Skeletal muscle tissue (tissue), 4 donors: ENCODE measurements around the gene HIVEP1. TPM values are rescaled to one million over a fixed set of nuclear protein-coding genes. Genes with fewer than 3 reads are reported as not detected.

Experiments used
- H3K27ac ChIP-seq: one replicate; pipeline ENCODE4 v1.7.0; 2013; ENCODE audit warnings: mild to moderate bottlenecking, low read depth, low read length, inconsistent platforms
- H3K27me3 ChIP-seq, 3 donors: one replicate each; pipeline ENCODE4 v1.7.0; 2013; ENCODE audit warnings: low read length in 3 of 3; ENCODE audit not compliant: control insufficient read depth in 3 of 3, insufficient read depth in 3 of 3
- H3K36me3 ChIP-seq, 3 donors: one replicate each; pipeline ENCODE4 v1.7.0; 2013; ENCODE audit warnings: low read length in 3 of 3; ENCODE audit not compliant: control insufficient read depth in 3 of 3, insufficient read depth in 3 of 3
- H3K4me1 ChIP-seq, 3 donors: one replicate each; pipeline ENCODE4 v1.7.0; 2013; ENCODE audit warnings: low read length in 3 of 3, mild to moderate bottlenecking in 3 of 3; ENCODE audit not compliant: control insufficient read depth in 3 of 3, insufficient read depth in 3 of 3
- H3K4me3 ChIP-seq, 3 donors: one replicate each; pipeline ENCODE4 v1.7.0; 2013; ENCODE audit warnings: low read length in 3 of 3
- H3K9ac ChIP-seq, 3 donors: one replicate each; pipeline ENCODE4 v1.7.0; 2013; ENCODE audit warnings: low read length in 3 of 3, mild to moderate bottlenecking in 3 of 3, moderate library complexity in 2 of 3, low read depth in 1 of 3
- H3K9me3 ChIP-seq, 3 donors: one replicate each; pipeline ENCODE4 v1.7.0; 2013; ENCODE audit warnings: low read length in 3 of 3; ENCODE audit not compliant: control insufficient read depth in 3 of 3
- total RNA-seq: library from RNA; depleted of rRNA; stranded (reverse); fragments of >200 nt; gene quantifications from one replicate; pipeline ENCODE4 v1.2.3, GENCODE V29; 2014
- donor health status: Osteomylitis.

The HIVEP1 gene
- total RNA-seq, 1 donor from 2014 or later, result 19.8 TPM

- H3K9ac ChIP-seq, result no peak overlapping the region
- no peak overlapping the region for H3K27ac ChIP-seq
- H3K9me3 ChIP-seq, result no peaks in the 10 kb centered on the region
- H3K4me3 ChIP-seq, result no peak overlapping the region
- H3K36me3 ChIP-seq, result peaks cover 17 to 24% (median 24%) of the 10 kb centered on the region in 3 donors
- no peaks in the 10 kb centered on the region for H3K27me3 ChIP-seq
- peaks cover 0 to 5% (median 0%) of the 10 kb centered on the region in 3 donors for H3K4me1 ChIP-seq
Measured at GRCh38 chr6:12162213-12162612, 150.1 kb downstream of the HIVEP1 start.

DNA sequence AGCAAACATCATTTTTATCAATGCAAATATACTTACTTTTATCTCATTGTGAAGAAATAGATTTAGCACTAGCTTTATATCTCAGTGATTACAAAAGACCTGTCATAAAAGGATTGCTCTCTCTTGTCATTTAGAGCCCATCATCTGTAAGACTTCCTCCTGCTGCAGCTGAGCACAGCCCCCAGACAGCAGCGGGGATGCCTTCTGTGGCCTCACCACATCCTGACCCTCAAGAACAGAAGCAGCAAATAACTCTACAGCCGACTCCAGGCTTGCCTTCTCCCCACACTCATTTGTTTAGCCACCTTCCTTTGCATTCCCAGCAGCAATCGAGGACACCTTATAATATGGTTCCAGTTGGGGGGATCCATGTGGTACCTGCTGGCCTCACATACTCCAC is 151.0 kb downstream of the HIVEP1 start:
- H3K36me3 ChIP-seq, result peaks cover 17 to 24% (median 24%) of the 10 kb centered on the region in 3 donors

GRCh38 chr6:12163744-12164507 is 151.8 kb downstream of the HIVEP1 start:
- no peak overlapping the region for H3K27ac ChIP-seq
- H3K27me3 ChIP-seq, result no peaks in the 10 kb centered on the region
- H3K9me3 ChIP-seq, result no peaks in the 10 kb centered on the region
- peaks cover 0 to 5% (median 0%) of the 10 kb centered on the region in 3 donors for H3K4me1 ChIP-seq
- H3K36me3 ChIP-seq, result peaks cover 17 to 24% (median 24%) of the 10 kb centered on the region in 3 donors
- no peak overlapping the region for H3K4me3 ChIP-seq
- H3K9ac ChIP-seq, result no peak overlapping the region

More for the DNA sequence above, 151.0 kb downstream of the HIVEP1 start:
- no peak overlapping the region for H3K9ac ChIP-seq
- H3K9me3 ChIP-seq, result no peaks in the 10 kb centered on the region
- H3K4me1 ChIP-seq, result peaks cover 0 to 5% (median 0%) of the 10 kb centered on the region in 3 donors
- H3K27me3 ChIP-seq, result no peaks in the 10 kb centered on the region
- no peak overlapping the region for H3K27ac ChIP-seq
- no peak overlapping the region for H3K4me3 ChIP-seq

GRCh38 chr6:12164508-12164770 is 152.3 kb downstream of the HIVEP1 start:
- Histone ChIP-seq H3K9ac (no peak overlapping the region), H3K4me1 (peaks cover 0 to 5% (median 0%) of the 10 kb centered on the region in 3 donors), H3K36me3 (peaks cover 17 to 24% (median 24%) of the 10 kb centered on the region in 3 donors), H3K27ac (no peak overlapping the region), H3K9me3 (no peaks in the 10 kb centered on the region), H3K27me3 (no peaks in the 10 kb centered on the region), H3K4me3 (no peak overlapping the region)

GRCh38 chr6:12165297-12165696 is 153.2 kb downstream of the HIVEP1 start:
- Histone ChIP-seq H3K9ac (no peak overlapping the region), H3K4me1 (peaks cover 0 to 5% (median 0%) of the 10 kb centered on the region in 3 donors), H3K27ac (no peak overlapping the region), H3K27me3 (no peaks in the 10 kb centered on the region), H3K4me3 (no peak overlapping the region), H3K9me3 (no peaks in the 10 kb centered on the region), H3K36me3 (peaks cover 17 to 24% (median 24%) of the 10 kb centered on the region in 3 donors)

DNA sequence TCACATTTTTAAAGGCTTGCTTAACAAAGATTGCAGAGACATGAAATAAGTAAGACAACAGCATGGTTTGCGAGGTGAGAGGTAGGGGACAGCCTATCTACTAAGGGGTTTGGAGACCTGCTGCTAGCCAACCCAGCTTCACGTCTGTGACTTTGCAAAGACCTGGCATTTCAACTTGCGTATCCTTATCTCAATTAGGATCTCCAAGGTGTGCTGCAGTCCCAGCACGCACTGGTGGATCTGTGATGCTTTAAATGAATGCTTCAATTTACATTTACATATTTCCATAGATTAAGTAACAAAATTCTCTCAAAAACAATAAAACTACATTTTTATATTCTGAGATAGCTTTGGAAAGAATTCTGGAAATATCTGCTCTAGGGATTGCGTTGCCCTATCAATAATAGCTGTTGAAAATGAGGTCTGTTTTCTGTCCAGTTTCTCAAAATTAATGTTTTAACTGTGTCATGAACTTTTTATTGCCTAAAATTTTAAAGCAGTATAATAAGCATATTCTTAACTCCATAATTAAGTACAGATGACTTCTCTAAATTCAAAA is 153.7 kb downstream of the HIVEP1 start:
- Histone ChIP-seq H3K36me3 (peaks cover 17 to 24% (median 24%) of the 10 kb centered on the region in 3 donors), H3K4me1 (peaks cover 0 to 1% (median 0%) of the 10 kb centered on the region in 3 donors), H3K27me3 (no peaks in the 10 kb centered on the region), H3K9ac (no peak overlapping the region), H3K9me3 (no peaks in the 10 kb centered on the region), H3K4me3 (no peak overlapping the region), H3K27ac (no peak overlapping the region)

DNA sequence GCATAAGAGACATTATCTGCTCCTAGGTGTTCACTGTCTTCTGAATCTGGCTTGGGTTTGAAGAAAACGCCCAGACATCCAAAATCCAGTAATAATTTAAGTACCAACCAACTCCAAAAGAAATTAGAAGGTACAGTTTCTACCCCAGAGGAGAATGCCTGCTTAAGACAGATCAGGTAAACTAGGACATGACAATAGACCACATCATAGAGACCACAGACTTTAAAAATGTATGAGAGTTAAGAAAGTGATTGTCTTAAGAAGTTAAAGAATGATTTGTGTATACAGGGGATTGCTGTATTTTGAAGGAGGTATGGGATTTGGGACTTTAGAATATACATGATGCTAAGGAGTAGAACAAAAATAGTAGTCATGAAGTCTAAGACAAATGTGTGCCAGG is 157.3 kb downstream of the HIVEP1 start:
- Histone ChIP-seq H3K36me3 (no peaks in the 10 kb centered on the region), H3K9me3 (no peaks in the 10 kb centered on the region), H3K27ac (no peak overlapping the region), H3K27me3 (no peaks in the 10 kb centered on the region), H3K4me1 (no peaks in the 10 kb centered on the region), H3K9ac (no peak overlapping the region), H3K4me3 (no peak overlapping the region)

DNA sequence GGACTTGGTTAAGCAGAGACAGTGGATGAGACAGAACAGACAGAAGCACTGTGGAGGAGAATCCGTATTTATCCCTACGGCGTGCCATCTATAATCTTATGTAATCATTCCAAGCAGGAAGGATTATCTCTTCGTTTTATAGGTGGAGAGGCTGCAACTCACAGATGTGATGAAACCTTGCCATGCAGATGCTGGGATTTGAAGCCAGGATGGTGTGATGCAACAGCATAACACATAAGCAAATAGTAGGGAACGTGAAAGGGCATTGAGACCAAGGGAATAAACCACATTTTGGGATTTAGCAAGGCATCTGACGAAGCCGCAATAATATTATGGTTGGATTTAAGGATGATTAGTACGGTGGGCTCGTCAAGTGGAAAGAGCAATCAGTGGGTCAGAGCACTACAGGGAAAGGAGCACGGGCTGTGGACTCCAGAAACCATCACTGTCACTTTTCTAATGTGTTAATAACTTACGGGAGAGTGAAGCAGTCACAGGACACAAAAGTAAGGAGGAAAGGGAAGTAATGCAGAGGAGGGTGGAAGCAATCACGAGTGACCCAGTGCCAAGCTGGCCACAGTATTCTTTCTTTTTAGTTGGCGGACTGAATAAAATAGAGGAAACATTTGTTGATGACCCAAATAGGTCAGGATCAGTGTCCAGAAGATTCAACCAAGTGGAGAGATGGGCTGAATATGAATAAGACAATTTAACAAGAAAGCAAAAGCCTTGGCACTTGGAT is 158.4 kb downstream of the HIVEP1 start:
- H3K9ac ChIP-seq, result no peak overlapping the region
- no peak overlapping the region for H3K4me3 ChIP-seq
- H3K27ac ChIP-seq, result no peak overlapping the region
- no peaks in the 10 kb centered on the region for H3K36me3 ChIP-seq
- H3K4me1 ChIP-seq, result no peaks in the 10 kb centered on the region
- no peaks in the 10 kb centered on the region for H3K27me3 ChIP-seq
- H3K9me3 ChIP-seq, result no peaks in the 10 kb centered on the region

DNA sequence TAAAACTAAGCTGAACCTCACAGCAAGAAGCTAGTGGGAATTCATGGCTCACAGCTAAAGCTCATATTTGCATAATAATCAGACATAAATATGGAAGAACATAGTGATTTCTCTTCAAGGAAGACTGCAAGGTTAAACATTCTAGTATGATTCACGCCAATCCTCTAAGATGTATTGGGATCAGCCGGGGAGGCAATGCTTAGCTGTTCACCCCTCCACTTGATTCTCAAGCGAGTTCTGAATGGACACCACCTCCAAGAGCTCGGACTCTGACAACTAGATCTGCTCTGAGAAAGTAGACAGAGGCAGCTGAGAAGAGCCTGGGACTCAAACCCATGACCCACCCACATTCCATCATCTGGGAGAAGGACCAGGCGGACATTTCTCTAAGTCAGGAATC is 159.6 kb downstream of the HIVEP1 start:
- Histone ChIP-seq H3K27me3 (no peaks in the 10 kb centered on the region), H3K4me3 (no peak overlapping the region), H3K27ac (no peak overlapping the region), H3K9ac (no peak overlapping the region), H3K9me3 (no peaks in the 10 kb centered on the region), H3K36me3 (no peaks in the 10 kb centered on the region), H3K4me1 (no peaks in the 10 kb centered on the region)

DNA sequence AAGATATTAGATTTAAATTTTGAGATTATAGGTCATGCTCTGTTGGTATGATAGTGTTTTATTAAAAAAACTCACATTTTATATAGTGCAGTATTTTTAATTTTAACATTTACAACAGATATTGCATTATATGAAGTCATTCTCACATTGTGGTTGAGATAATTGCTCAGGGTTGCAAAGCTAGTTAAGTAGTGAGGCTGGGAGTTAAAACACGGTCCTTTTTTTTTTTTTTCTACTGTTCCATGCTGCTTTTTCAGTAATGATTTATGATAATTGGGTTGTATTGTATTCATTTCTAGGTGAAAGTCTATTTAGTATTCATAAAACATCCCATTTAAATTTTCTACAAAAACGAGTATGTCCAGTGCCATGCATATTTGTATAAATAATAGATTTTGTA is 160.5 kb downstream of the HIVEP1 start:
- Histone ChIP-seq H3K4me3 (no peak overlapping the region), H3K27me3 (no peaks in the 10 kb centered on the region), H3K27ac (no peak overlapping the region), H3K36me3 (no peaks in the 10 kb centered on the region), H3K4me1 (no peaks in the 10 kb centered on the region), H3K9ac (no peak overlapping the region), H3K9me3 (no peaks in the 10 kb centered on the region)
